ENCODE results near the gene ELAPOR2. TPM values are rescaled to one million over a fixed set of nuclear protein-coding genes. Genes with fewer than 3 reads are reported as not detected.

ELAPOR2 gene
- total and polyA plus RNA-seq, 9 of the 15 experiments (the other 6 are each of a cell fraction or from before 2014, with no cell fraction given) = 9.2 to 72.0 (median 35.0) TPM

GRCh38 chr7:87106974-87107612 is 47.6 kb upstream of the ELAPOR2 start (continued):
- TF ChIP-seq SOX6 (IDR thresholded peaks at IDR 0.05) = peak; percentile 88
- TF ChIP-seq SIX5 (IDR thresholded peaks at IDR 0.05; ENCODE audit: borderline replicate concordance in 1 of 2, insufficient read depth in 1 of 2, low read depth in 1 of 2, low read length in 2 of 2) = no peak
- no peak for TF ChIP-seq DIDO1 (tag; IDR thresholded peaks at IDR 0.05; ENCODE audit: low read depth)
- peak; percentile 67 for TF ChIP-seq EHMT2 (IDR thresholded peaks at IDR 0.05)
- TF ChIP-seq ZNF253 (CRISPR knock-in tag; conservative IDR thresholded peaks at IDR 0.05) = no peak
- peak; percentile 66 for TF ChIP-seq SMAD4 (CRISPR knock-in tag; conservative IDR thresholded peaks at IDR 0.05)
- peak; percentile 58 to 71 for TF ChIP-seq NCOA2 (IDR thresholded peaks at IDR 0.05; ENCODE audit: partially characterized antibody in 2 of 2)
- TF ChIP-seq TCF3 (CRISPR knock-in tag; IDR thresholded peaks at IDR 0.05) = peak; percentile 62
- TF ChIP-seq, protein P1, sequence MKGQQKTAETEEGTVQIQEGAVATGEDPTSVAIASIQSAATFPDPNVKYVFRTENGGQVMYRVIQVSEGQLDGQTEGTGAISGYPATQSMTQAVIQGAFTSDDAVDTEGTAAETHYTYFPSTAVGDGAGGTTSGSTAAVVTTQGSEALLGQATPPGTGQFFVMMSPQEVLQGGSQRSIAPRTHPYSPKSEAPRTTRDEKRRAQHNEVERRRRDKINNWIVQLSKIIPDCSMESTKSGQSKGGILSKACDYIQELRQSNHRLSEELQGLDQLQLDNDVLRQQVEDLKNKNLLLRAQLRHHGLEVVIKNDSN (CRISPR knock-in tag; IDR thresholded peaks at IDR 0.05) = no peak
- TF ChIP-seq JUND (IDR thresholded peaks at IDR 0.05; ENCODE audit: borderline replicate concordance, low read depth, low read length) = peak; percentile 86
- peak; percentile 87; the same call in 2 of the 3 replicates for TF ChIP-seq JUND (tag; IDR thresholded peaks at IDR 0.05; ENCODE audit: borderline replicate concordance, low read depth, low read length)
- TF ChIP-seq PHF21A (IDR thresholded peaks at IDR 0.05; ENCODE audit: borderline replicate concordance, low read depth) = no peak
- TF ChIP-seq, protein P2, sequence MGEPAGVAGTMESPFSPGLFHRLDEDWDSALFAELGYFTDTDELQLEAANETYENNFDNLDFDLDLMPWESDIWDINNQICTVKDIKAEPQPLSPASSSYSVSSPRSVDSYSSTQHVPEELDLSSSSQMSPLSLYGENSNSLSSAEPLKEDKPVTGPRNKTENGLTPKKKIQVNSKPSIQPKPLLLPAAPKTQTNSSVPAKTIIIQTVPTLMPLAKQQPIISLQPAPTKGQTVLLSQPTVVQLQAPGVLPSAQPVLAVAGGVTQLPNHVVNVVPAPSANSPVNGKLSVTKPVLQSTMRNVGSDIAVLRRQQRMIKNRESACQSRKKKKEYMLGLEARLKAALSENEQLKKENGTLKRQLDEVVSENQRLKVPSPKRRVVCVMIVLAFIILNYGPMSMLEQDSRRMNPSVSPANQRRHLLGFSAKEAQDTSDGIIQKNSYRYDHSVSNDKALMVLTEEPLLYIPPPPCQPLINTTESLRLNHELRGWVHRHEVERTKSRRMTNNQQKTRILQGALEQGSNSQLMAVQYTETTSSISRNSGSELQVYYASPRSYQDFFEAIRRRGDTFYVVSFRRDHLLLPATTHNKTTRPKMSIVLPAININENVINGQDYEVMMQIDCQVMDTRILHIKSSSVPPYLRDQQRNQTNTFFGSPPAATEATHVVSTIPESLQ (CRISPR knock-in tag; IDR thresholded peaks at IDR 0.05) = no peak
- TF ChIP-seq HDAC3 (IDR thresholded peaks at IDR 0.05; ENCODE audit: borderline replicate concordance, partially characterized antibody) = peak; percentile 75
- TF ChIP-seq, protein P3, sequence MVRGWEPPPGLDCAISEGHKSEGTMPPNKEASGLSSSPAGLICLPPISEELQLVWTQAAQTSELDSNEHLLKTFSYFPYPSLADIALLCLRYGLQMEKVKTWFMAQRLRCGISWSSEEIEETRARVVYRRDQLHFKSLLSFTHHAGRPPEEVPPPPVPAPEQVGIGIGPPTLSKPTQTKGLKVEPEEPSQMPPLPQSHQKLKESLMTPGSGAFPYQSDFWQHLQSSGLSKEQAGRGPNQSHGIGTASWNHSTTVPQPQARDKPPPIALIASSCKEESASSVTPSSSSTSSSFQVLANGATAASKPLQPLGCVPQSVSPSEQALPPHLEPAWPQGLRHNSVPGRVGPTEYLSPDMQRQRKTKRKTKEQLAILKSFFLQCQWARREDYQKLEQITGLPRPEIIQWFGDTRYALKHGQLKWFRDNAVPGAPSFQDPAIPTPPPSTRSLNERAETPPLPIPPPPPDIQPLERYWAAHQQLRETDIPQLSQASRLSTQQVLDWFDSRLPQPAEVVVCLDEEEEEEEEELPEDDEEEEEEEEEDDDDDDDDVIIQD (CRISPR knock-in tag; IDR thresholded peaks at IDR 0.05) = no peak
- TF ChIP-seq, protein P4, sequence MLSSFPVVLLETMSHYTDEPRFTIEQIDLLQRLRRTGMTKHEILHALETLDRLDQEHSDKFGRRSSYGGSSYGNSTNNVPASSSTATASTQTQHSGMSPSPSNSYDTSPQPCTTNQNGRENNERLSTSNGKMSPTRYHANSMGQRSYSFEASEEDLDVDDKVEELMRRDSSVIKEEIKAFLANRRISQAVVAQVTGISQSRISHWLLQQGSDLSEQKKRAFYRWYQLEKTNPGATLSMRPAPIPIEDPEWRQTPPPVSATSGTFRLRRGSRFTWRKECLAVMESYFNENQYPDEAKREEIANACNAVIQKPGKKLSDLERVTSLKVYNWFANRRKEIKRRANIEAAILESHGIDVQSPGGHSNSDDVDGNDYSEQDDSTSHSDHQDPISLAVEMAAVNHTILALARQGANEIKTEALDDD (IDR thresholded peaks at IDR 0.05) = peak; percentile 68; the same call in 1 of the 2 replicates
- TF ChIP-seq CREM (IDR thresholded peaks at IDR 0.05; ENCODE audit: low read depth) = peak; percentile 59; the same call in 1 of the 2 replicates
- peak; percentile 41 for TF ChIP-seq C11orf30 (IDR thresholded peaks at IDR 0.05; ENCODE audit: low read depth)
- TF ChIP-seq WHSC1 (IDR thresholded peaks at IDR 0.05; ENCODE audit: low read length) = no peak
- no peak for TF ChIP-seq GMEB1 (CRISPR knock-in tag; IDR thresholded peaks at IDR 0.05)
- TF ChIP-seq MCM5 (IDR thresholded peaks at IDR 0.05; ENCODE audit: low read depth) = no peak
- TF ChIP-seq ZNF696 (CRISPR knock-in tag; conservative IDR thresholded peaks at IDR 0.05) = no peak

All from K562 (cell line).